Mesendoderm (in vitro differentiated cells): ENCODE measurements around the gene EGF.
"Not testable (repeated sequence)": the region's sequence is repeated elsewhere in the genome, so short reads cannot be mapped to it uniquely, and the experiment has no call there.

ENCODE experiments used
- DNase-seq: peaks from one replicate; pipeline ENCODE4 v3.0.0; 2013
- H2AK5ac ChIP-seq: 2 replicates; pipeline ENCODE4 v1.6.1; 2013; ENCODE audit warnings: low read length, inconsistent platforms
- H2BK120ac ChIP-seq: 2 replicates; pipeline ENCODE4 v1.6.1; 2013; ENCODE audit warnings: low read depth, mild to moderate bottlenecking, low read length, moderate library complexity, mixed read lengths
- H2BK15ac ChIP-seq: replicated peaks from 2 replicates; pipeline ENCODE4 v1.6.1; 2013; ENCODE audit warnings: low read depth, mild to moderate bottlenecking, moderate library complexity
- H2BK5ac ChIP-seq: 2 replicates; pipeline ENCODE4 v1.6.1; 2013; ENCODE audit warnings: low read length, inconsistent platforms
- H3K18ac ChIP-seq: 2 replicates; pipeline ENCODE4 v1.6.1; 2013; ENCODE audit warnings: mild to moderate bottlenecking, low read length, mixed read lengths
- H3K23ac ChIP-seq: one replicate; pipeline ENCODE4 v1.6.1; 2013; ENCODE audit warnings: low read length
- H3K27ac ChIP-seq: 2 replicates; pipeline ENCODE4 v1.5.1; 2013; ENCODE audit warnings: low read depth, mild to moderate bottlenecking, inconsistent platforms, low read length, moderate library complexity
- H3K27me3 ChIP-seq: 2 replicates; pipeline ENCODE4 v1.6.1; 2013; ENCODE audit warnings: low read length, control low read depth, mild to moderate bottlenecking, inconsistent platforms; ENCODE audit not compliant: insufficient read depth, poor library complexity
- H3K36me3 ChIP-seq: 2 replicates; pipeline ENCODE4 v1.6.1; 2013; ENCODE audit warnings: low read length, inconsistent platforms; ENCODE audit not compliant: control insufficient read depth, insufficient read depth
- H3K4ac ChIP-seq: one replicate; pipeline ENCODE4 v1.6.1; 2013; ENCODE audit warnings: low read depth, mild to moderate bottlenecking, low read length, moderate library complexity
- H3K4me1 ChIP-seq: 2 replicates; pipeline ENCODE4 v1.6.1; 2013; ENCODE audit warnings: low read depth, low read length, inconsistent platforms; ENCODE audit not compliant: control insufficient read depth
- H3K4me2 ChIP-seq: 2 replicates; pipeline ENCODE4 v1.6.1; 2013; ENCODE audit warnings: low read length
- H3K4me3 ChIP-seq: 2 replicates; pipeline ENCODE4 v1.5.1; 2013; ENCODE audit warnings: mild to moderate bottlenecking, low read length
- H3K56ac ChIP-seq: one replicate; pipeline ENCODE4 v1.6.1; 2013; ENCODE audit warnings: low read length
- H3K79me1 ChIP-seq: 2 replicates; pipeline ENCODE4 v1.6.1; 2013; ENCODE audit warnings: low read length, inconsistent platforms
- H3K79me2 ChIP-seq: 2 replicates; pipeline ENCODE4 v1.6.1; 2013; ENCODE audit warnings: mild to moderate bottlenecking, low read length; ENCODE audit not compliant: control insufficient read depth, insufficient read depth
- H3K9ac ChIP-seq: 2 replicates; pipeline ENCODE4 v1.6.1; 2013; ENCODE audit warnings: low read length, inconsistent platforms
- H4K5ac ChIP-seq: one replicate; pipeline ENCODE4 v1.6.1; 2013; ENCODE audit warnings: low read length
- H4K8ac ChIP-seq: one replicate; pipeline ENCODE4 v1.6.1; 2013; ENCODE audit warnings: low read depth, mild to moderate bottlenecking, control low read depth, low read length, moderate library complexity
- WGBS: extraction: QIAGEN DNeasy Blood & Tissue Kit; methylation state at CpG from one replicate; pipeline ENCODE4 v1.1.7; 2013; ENCODE audit warnings: low lambda C conversion rate, missing lambda C conversion rate; ENCODE audit not compliant: insufficient coverage; ENCODE audit errors: extremely low coverage; 5-methylcytosine and 5-hydroxymethylcytosine counted together

Gene EGF

DNA sequence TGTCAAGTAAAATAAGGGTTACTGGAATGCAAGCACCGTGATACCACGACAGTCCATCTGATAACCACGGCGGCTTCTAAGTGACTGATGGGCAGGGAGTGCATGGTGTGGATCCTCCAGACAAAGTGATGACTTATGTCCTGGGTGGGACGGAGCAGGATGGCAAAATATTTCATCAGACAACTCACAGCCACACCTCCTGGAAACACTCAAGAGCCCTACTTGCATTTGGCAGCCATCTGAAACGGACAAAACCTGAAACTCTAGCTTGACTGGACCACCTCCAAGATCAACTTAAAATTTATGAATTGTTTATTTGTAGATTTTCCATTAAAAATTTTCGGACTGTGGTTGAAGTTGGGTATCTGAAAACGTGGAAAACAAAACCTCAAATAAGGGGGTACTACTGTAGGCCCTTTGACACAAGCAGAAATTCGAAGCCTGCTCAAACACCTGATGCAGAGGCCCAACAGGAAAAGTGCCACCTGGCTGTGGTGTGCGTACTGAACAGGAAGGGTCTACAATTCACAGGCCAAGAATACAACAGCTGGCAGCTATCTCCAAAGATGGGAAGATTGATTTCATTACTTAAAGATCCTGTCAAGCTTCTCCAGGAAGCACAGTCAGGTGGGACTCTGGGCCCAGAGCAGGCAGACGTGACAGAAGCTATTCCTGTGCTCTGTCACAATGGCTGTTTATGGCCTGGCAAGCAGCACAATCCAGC is 38.7 kb upstream of the EGF start:
- Histone ChIP-seq H3K56ac (no peak overlapping the region), H4K8ac (no peak overlapping the region), H2AK5ac (no peak overlapping the region), H3K79me2 (no peaks in the 10 kb centered on the region), H3K27me3 (no peaks in the 10 kb centered on the region), H3K4me3 (no peak overlapping the region), H3K27ac (no peak overlapping the region), H2BK120ac (no peak overlapping the region), H3K4ac (no peak overlapping the region), H3K79me1 (no peaks in the 10 kb centered on the region), H3K36me3 (no peaks in the 10 kb centered on the region), H3K4me1 (no peaks in the 10 kb centered on the region), H2BK15ac (no peak overlapping the region), H2BK5ac (no peak overlapping the region), H3K4me2 (no peak overlapping the region), H3K9ac (no peak overlapping the region), H4K5ac (no peak overlapping the region), H3K18ac (no peak overlapping the region), H3K23ac (no peak overlapping the region)
- DNase-seq: no peak
- whole genome bisulfite sequencing: no CpG with 5 or more reads among the region's 11 CpGs

DNA sequence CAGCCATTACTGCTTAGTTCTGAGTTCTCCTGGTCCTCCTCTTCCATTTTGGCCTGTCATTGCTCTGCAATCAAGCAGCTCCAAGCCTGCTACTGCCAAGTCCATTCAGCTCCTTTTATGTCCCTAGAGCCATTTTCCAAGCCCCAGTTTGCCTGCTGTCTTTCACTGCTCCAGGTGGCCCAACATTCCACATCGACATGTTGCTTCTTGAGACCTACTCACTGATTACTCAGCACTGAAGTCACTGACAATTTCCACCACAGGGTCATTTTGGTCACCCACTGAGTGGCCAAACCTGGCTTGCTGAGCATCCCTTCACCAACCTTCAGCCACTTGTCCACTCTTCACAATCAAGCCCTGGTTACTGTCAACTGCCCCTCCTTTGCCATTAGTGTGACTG is 37.6 kb upstream of the EGF start:
- H3K4ac ChIP-seq: no peak overlapping the region
- H3K79me1 ChIP-seq: no peaks in the 10 kb centered on the region
- no peaks in the 10 kb centered on the region for H3K4me1 ChIP-seq
- H2BK5ac ChIP-seq: no peak overlapping the region
- no peak overlapping the region for H2AK5ac ChIP-seq
- no peak overlapping the region for H3K27ac ChIP-seq
- no peak overlapping the region for H4K5ac ChIP-seq
- H3K56ac ChIP-seq: no peak overlapping the region
- no peak overlapping the region for H3K18ac ChIP-seq
- no peak for DNase-seq
- H3K36me3 ChIP-seq: no peaks in the 10 kb centered on the region
- no peak overlapping the region for H3K9ac ChIP-seq
- no peak overlapping the region for H3K4me2 ChIP-seq
- no peak overlapping the region for H3K4me3 ChIP-seq
- no peak overlapping the region for H3K23ac ChIP-seq
- no peaks in the 10 kb centered on the region for H3K27me3 ChIP-seq
- no peaks in the 10 kb centered on the region for H3K79me2 ChIP-seq
- no peak overlapping the region for H4K8ac ChIP-seq
- no CpG with 5 or more reads among the region's 1 CpG for WGBS
- no peak overlapping the region for H2BK15ac ChIP-seq
- H2BK120ac ChIP-seq: no peak overlapping the region

DNA sequence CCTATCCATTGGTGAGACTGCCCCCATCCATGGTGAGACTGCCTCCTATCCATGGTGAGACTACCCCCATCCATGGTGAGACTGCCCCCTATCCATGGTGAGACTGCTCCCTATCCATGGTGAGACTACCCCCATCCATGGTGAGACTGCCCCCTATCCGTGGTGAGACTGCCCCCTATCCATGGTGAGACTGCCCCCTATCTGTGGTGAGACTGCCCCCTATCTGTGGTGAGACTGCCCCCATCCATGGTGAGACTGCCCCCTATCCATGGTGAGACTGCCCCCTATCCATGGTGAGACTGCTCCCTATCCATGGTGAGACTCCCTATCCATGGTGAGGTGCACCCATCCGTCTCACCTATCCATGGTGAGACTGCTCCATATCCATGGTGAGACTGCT is 37.1 kb upstream of the EGF start:
- H3K23ac ChIP-seq, DNase-seq, H4K8ac ChIP-seq, H3K79me2 ChIP-seq, H3K27ac ChIP-seq, H4K5ac ChIP-seq, H2BK5ac ChIP-seq, H3K27me3 ChIP-seq, H2BK15ac ChIP-seq, H2BK120ac ChIP-seq, H3K4me2 ChIP-seq, H2AK5ac ChIP-seq, H3K56ac ChIP-seq, H3K36me3 ChIP-seq, H3K4me3 ChIP-seq, H3K79me1 ChIP-seq, H3K9ac ChIP-seq, H3K4me1 ChIP-seq, H3K18ac ChIP-seq, H3K4ac ChIP-seq: not testable (repeated sequence)
- no CpG with 5 or more reads among the region's 2 CpGs for WGBS

DNA sequence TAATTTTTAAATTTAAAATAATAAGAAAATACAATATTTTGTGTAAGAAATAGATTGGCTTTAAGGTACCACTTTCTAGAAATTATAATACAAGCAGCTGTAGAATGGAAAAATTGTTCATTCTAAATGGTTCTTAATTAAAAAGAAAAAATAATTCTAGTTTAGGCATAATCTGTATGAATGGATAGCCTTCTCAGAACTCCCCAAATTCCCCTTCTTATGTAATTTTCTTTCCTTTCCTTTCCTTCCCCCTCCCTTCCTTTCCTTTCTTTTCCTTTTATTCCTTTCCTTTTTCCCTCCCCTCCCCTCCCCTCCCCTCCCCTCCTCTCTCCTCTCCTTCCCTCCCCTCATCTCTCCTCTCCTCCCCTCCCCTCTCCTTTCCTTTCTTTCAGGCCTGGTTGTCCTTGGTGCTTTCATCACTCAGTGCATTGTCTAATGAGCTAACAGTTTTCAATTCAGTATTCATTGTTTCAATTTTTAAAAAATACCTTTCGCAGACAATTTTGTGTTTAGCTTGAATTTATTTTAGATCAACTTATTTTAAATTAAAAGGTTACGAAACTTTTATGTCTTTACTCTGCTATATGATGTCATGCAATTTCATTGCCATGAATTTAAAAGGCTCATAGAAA is 35.9 kb upstream of the EGF start:
- Histone ChIP-seq H2AK5ac (no peak overlapping the region), H2BK15ac (no peak overlapping the region), H3K27ac (no peak overlapping the region), H3K36me3 (no peaks in the 10 kb centered on the region), H3K79me2 (no peaks in the 10 kb centered on the region), H3K4ac (no peak overlapping the region), H3K27me3 (no peaks in the 10 kb centered on the region), H3K9ac (no peak overlapping the region), H4K5ac (no peak overlapping the region), H3K56ac (no peak overlapping the region), H3K18ac (no peak overlapping the region), H3K4me2 (no peak overlapping the region), H3K23ac (no peak overlapping the region), H3K79me1 (no peaks in the 10 kb centered on the region), H4K8ac (no peak overlapping the region), H3K4me3 (no peak overlapping the region), H2BK5ac (no peak overlapping the region), H3K4me1 (no peaks in the 10 kb centered on the region), H2BK120ac (no peak overlapping the region)
- no CpG with 5 or more reads among the region's 2 CpGs for WGBS
- no peak for DNase-seq

DNA sequence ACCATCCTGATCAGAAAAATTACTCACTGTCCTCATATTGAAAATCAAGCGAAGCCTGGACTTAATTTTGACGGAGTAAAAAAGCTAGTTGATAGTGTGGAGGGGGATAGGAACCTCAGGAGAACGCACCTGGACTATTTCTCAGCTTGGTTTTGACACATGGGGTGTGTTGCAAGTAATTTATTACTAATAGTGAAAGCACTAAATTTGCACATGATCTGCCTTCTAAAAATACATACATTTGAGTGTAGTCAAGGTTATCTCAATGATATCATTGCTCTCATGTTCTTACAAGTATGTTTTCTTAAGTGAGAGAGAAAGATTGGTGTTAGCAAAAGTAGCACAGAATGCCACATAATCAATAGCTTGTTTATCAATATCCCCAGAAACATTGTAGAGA is 35.3 kb upstream of the EGF start:
- H3K23ac ChIP-seq: no peak overlapping the region
- H4K8ac ChIP-seq: no peak overlapping the region
- H3K27me3 ChIP-seq: no peaks in the 10 kb centered on the region
- no peaks in the 10 kb centered on the region for H3K4me1 ChIP-seq
- no CpG with 5 or more reads among the region's 3 CpGs for WGBS
- H3K56ac ChIP-seq: no peak overlapping the region
- no peak overlapping the region for H2AK5ac ChIP-seq
- H4K5ac ChIP-seq: no peak overlapping the region
- H3K9ac ChIP-seq: no peak overlapping the region
- H3K79me1 ChIP-seq: no peaks in the 10 kb centered on the region
- H2BK120ac ChIP-seq: no peak overlapping the region
- H3K18ac ChIP-seq: no peak overlapping the region
- H3K4me2 ChIP-seq: no peak overlapping the region
- no peak overlapping the region for H3K27ac ChIP-seq
- H2BK15ac ChIP-seq: no peak overlapping the region
- no peak overlapping the region for H2BK5ac ChIP-seq
- no peak overlapping the region for H3K4ac ChIP-seq
- H3K79me2 ChIP-seq: no peaks in the 10 kb centered on the region
- H3K36me3 ChIP-seq: no peaks in the 10 kb centered on the region
- no peak for DNase-seq
- no peak overlapping the region for H3K4me3 ChIP-seq

DNA sequence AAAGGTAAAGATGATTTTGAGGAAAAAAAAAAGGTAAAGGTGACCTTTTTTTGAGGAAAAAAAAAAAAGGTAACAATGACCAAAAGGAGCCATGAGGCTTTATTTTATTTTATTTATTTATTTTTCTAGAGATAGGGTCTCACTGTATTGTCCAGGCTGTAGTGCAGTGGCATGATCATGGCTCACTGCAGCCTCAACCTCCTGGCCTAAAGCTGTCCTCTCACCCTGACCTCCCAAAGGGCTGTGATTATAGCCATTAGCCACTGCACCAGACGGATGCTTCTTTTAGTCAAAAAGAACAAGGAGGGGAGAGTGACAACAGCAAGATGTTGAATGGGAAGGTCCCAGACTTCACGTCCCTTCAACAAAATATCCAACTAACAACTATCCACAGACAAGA is 34.3 kb upstream of the EGF start:
- Histone ChIP-seq H2BK120ac (no peak overlapping the region), H3K9ac (no peak overlapping the region), H3K4me1 (no peaks in the 10 kb centered on the region), H3K79me1 (no peaks in the 10 kb centered on the region), H4K8ac (no peak overlapping the region), H2BK5ac (no peak overlapping the region), H3K4me3 (no peak overlapping the region), H3K79me2 (no peaks in the 10 kb centered on the region), H3K4ac (no peak overlapping the region), H2BK15ac (no peak overlapping the region), H3K23ac (no peak overlapping the region), H3K56ac (no peak overlapping the region), H3K18ac (no peak overlapping the region), H3K27me3 (no peaks in the 10 kb centered on the region), H3K36me3 (no peaks in the 10 kb centered on the region), H3K4me2 (no peak overlapping the region), H2AK5ac (no peak overlapping the region), H4K5ac (no peak overlapping the region), H3K27ac (no peak overlapping the region)
- DNase-seq: no peak
- WGBS: no CpG with 5 or more reads among the region's 2 CpGs
